ENCODE data around the gene SENP6.
"Not testable (repeated sequence)": the region's sequence is repeated elsewhere in the genome, so short reads cannot be mapped to it uniquely, and the experiment has no call there.

Gene SENP6

GRCh38 chr6:75666592-75666991 lies 64.9 kb downstream of the SENP6 start:
- no peak for DNase-seq

- no peak for DNase-seq
These were observed 72.2 kb downstream of the SENP6 start for GRCh38 chr6:75673884-75674283.

- no peak for DNase-seq
These were observed 74.7 kb downstream of the SENP6 start for GRCh38 chr6:75676377-75676776.

GRCh38 chr6:75682548-75682947 lies 80.9 kb downstream of the SENP6 start:
- not testable (repeated sequence) for DNase-seq

GRCh38 chr6:75683005-75683404 lies 81.3 kb downstream of the SENP6 start:
- not testable (repeated sequence) for DNase-seq

GRCh38 chr6:75687535-75687934 lies 85.9 kb downstream of the SENP6 start:
- not testable (repeated sequence) for DNase-seq

GRCh38 chr6:75687937-75688336 lies 86.3 kb downstream of the SENP6 start:
- not testable (repeated sequence) for DNase-seq

GRCh38 chr6:75689576-75689975 lies 87.9 kb downstream of the SENP6 start:
- no peak for DNase-seq

GRCh38 chr6:75691012-75691411 lies 89.3 kb downstream of the SENP6 start:
- no peak for DNase-seq

GRCh38 chr6:75693534-75693933 lies 91.9 kb downstream of the SENP6 start:
- DNase-seq = no peak

GRCh38 chr6:75694406-75694805 lies 92.7 kb downstream of the SENP6 start:
- no peak for DNase-seq

GRCh38 chr6:75708334-75708733 lies 106.7 kb downstream of the SENP6 start:
- not testable (repeated sequence) for DNase-seq

- no peak for DNase-seq
These were observed 109.5 kb downstream of the SENP6 start for GRCh38 chr6:75711173-75711572.

GRCh38 chr6:75719133-75719532 lies 117.5 kb downstream of the SENP6 start:
- DNase-seq = no peak

- DNase-seq = no peak
These were observed 121.7 kb downstream of the SENP6 start for GRCh38 chr6:75723382-75723781.

GRCh38 chr6:75727206-75727605 lies 125.5 kb downstream of the SENP6 start:
- no peak for DNase-seq

- not testable (repeated sequence) for DNase-seq
These were observed 129.3 kb downstream of the SENP6 start for GRCh38 chr6:75731029-75731428.

GRCh38 chr6:75735491-75736186 lies 134.0 kb downstream of the SENP6 start:
- no peak for DNase-seq

GRCh38 chr6:75743971-75744370 lies 142.3 kb downstream of the SENP6 start:
- no peak for DNase-seq

- DNase-seq = no peak
These were observed 143.7 kb downstream of the SENP6 start for GRCh38 chr6:75745404-75745803.

- DNase-seq = no peak
These were observed 144.5 kb downstream of the SENP6 start for GRCh38 chr6:75746221-75746620.

GRCh38 chr6:75747152-75747992 lies 145.7 kb downstream of the SENP6 start:
- DNase-seq = no peak

- no peak for DNase-seq
These were observed 146.5 kb downstream of the SENP6 start for GRCh38 chr6:75748003-75748742.

Data from stimulated activated CD4-positive, alpha-beta T cell treated with anti-CD3 and anti-CD28 coated beads, Interleukin-4, amount 100 ng/mL, for 24 hours (primary cell).